Ishikawa (cell line): ENCODE measurements around the gene MESP1.

Experiments
- USF1 ChIP-seq: IDR thresholded peaks from 2 replicates; pipeline ENCODE4 v1.6.1; 2012
- YY1 ChIP-seq: IDR thresholded peaks from 2 replicates; pipeline ENCODE4 v1.6.1; 2012; ENCODE audit warnings: low read depth

GRCh38 chr15:89780601-89781000 is 29.6 kb upstream of the MESP1 start:
- TF ChIP-seq USF1 (no peak), YY1 (no peak)
